Left colon (tissue), 2 donors: ENCODE measurements around the gene C9orf72. TPM values are rescaled to one million over a fixed set of nuclear protein-coding genes. Genes with fewer than 3 reads are reported as not detected.

ENCODE experiments used
- ATAC-seq: fragments of 200-7000 bp; cut with Tn5 transposase; one replicate; pipeline ENCODE4 v1.9.1; 2020; ENCODE audit warnings: mild to moderate bottlenecking, moderate library complexity
- DNase-seq, 2 donors: peaks; one replicate each; pipeline ENCODE4 v3.0.0-alpha.2; 2020
- intact Hi-C, 2 donors: fragments of 100-400 bp; cut with DNase I in 1 of 2; cut with micrococcal nuclease in 1 of 2; formaldehyde crosslinking; loops; one replicate each; pipeline versions ENCODE4 v1.11.2 to v1.14.0; 2022; cut with DNase I, micrococcal nuclease
- total RNA-seq, 2 donors: library from RNA; stranded (reverse); fragmentation: NEBNext Ultra II Directional; extraction: Animal tissue kit (Norgen Biotek cat#: 25700); gene quantifications; one replicate each; pipeline ENCODE4 v1.2.1, GENCODE V29; 2021
- donor health status: DM: no; HTN: no; CAD: no.
- donor health status: DM: yes; HTN: yes; CAD: no.

Gene C9orf72
- total RNA-seq, 2 donors from 2014 or later: 10.7 to 13.4 TPM

- ATAC-seq: no peak
- DNase-seq: no peak
- intact Hi-C loops: no loop called here
These were observed 11.7 kb upstream of the C9orf72 start for GRCh38 chr9:27584931-27585330.

GRCh38 chr9:27582794-27583193 lies 9.5 kb upstream of the C9orf72 start:
- ATAC-seq: no peak
- intact Hi-C loops: no loop called here
- no peak for DNase-seq

- DNase-seq: no peak
- intact Hi-C loops: no loop called here
- no peak for ATAC-seq
These were observed 8.5 kb upstream of the C9orf72 start for GRCh38 chr9:27581826-27582225.

GRCh38 chr9:27573634-27574590 lies 631 bp upstream of the C9orf72 start:
- ATAC-seq (peak; percentile 87), DNase-seq (peak; percentile 97 to 99)
- intact Hi-C loops: no loop called here

- ATAC-seq (peak; percentile 36), DNase-seq (peak in 1 of 2 donors; percentile 69)
- intact Hi-C loops: no loop called here
These were observed 739 bp downstream of the C9orf72 start for GRCh38 chr9:27572566-27572917.

- no peak for ATAC-seq
- no peak for DNase-seq
- intact Hi-C loops: no loop called here
These were observed 1.2 kb downstream of the C9orf72 start for GRCh38 chr9:27572061-27572460.

GRCh38 chr9:27571011-27571410 lies 2.3 kb downstream of the C9orf72 start:
- intact Hi-C loops: no loop called here
- ATAC-seq: no peak
- DNase-seq: no peak

GRCh38 chr9:27569406-27569805 lies 3.9 kb downstream of the C9orf72 start:
- DNase-seq (no peak), ATAC-seq (peak; percentile 31)
- intact Hi-C loops: no loop called here

- DNase-seq (no peak), ATAC-seq (no peak)
- intact Hi-C loops: no loop called here
These were observed 7.2 kb downstream of the C9orf72 start for GRCh38 chr9:27566118-27566517.

- ATAC-seq (no peak), DNase-seq (no peak)
- intact Hi-C loops: no loop called here
These were observed 7.6 kb downstream of the C9orf72 start for GRCh38 chr9:27565696-27566095.

- no peak for ATAC-seq
- intact Hi-C loops: no loop called here
These were observed 8.6 kb downstream of the C9orf72 start for GRCh38 chr9:27564670-27565069.

GRCh38 chr9:27563738-27564430 lies 9.4 kb downstream of the C9orf72 start:
- intact Hi-C loops: no loop called here
- no peak for ATAC-seq
- no peak for DNase-seq

More at GRCh38 chr9:27564670-27565069, 8.6 kb downstream of the C9orf72 start:
- DNase-seq: no peak

GRCh38 chr9:27561685-27562084 lies 11.6 kb downstream of the C9orf72 start:
- intact Hi-C loops: no loop called here
- ATAC-seq (peak; percentile 52), DNase-seq (no peak)

- DNase-seq (no peak), ATAC-seq (no peak)
- intact Hi-C loops: no loop called here
These were observed 12.8 kb downstream of the C9orf72 start for GRCh38 chr9:27560457-27560856.

- intact Hi-C loops: no loop called here
- DNase-seq (no peak), ATAC-seq (no peak)
These were observed 15.0 kb downstream of the C9orf72 start for GRCh38 chr9:27558307-27558706.

- intact Hi-C loops: no loop called here
- no peak for ATAC-seq
- no peak for DNase-seq
These were observed 16.8 kb downstream of the C9orf72 start for GRCh38 chr9:27556470-27556869.

GRCh38 chr9:27554712-27555111 lies 18.6 kb downstream of the C9orf72 start:
- intact Hi-C loops: no loop called here
- no peak for ATAC-seq
- no peak for DNase-seq

- no peak for ATAC-seq
- intact Hi-C loops: loop anchor here in 1 of 2 donors (10.0 kb wide), 1 partner anchor 514 kb away; no protein-coding TSS in a partner anchor
- no peak for DNase-seq
These were observed 24.0 kb downstream of the C9orf72 start for GRCh38 chr9:27549196-27549755.

- intact Hi-C loops: loop anchor here in 1 of 2 donors (1.0 to 10.0 kb wide), 2 partner anchors 215 to 513 kb away; no protein-coding TSS in a partner anchor
- DNase-seq (no peak), ATAC-seq (peak; percentile 68)
These were observed 25.1 kb downstream of the C9orf72 start for GRCh38 chr9:27548055-27548741.
